Liver (tissue), 9 donors: ENCODE data around the gene B3GALNT2. TPM values are rescaled to one million over a fixed set of nuclear protein-coding genes. Genes with fewer than 3 reads are reported as not detected.

ENCODE experiments used
- DNase-seq: peaks from one replicate; pipeline ENCODE4 v3.0.0-alpha.2; 2017; ENCODE audit warnings: low spot score
- H3K27ac ChIP-seq, 2 donors: one replicate each; pipeline ENCODE4 v1.7.0; 2013; ENCODE audit warnings: inconsistent platforms in 2 of 2, low read length in 2 of 2, control low read depth in 1 of 2, low read depth in 1 of 2, mild to moderate bottlenecking in 1 of 2
- H3K27me3 ChIP-seq, 4 donors: one replicate each; pipeline versions ENCODE4 v1.6.1 to v1.7.0; 2013; ENCODE audit warnings: low read length in 3 of 4, inconsistent platforms in 1 of 4, mild to moderate bottlenecking in 1 of 4, moderate library complexity in 1 of 4; ENCODE audit not compliant: control insufficient read depth in 4 of 4, insufficient read depth in 4 of 4
- H3K36me3 ChIP-seq, 4 donors: one replicate each; pipeline versions ENCODE4 v1.6.1 to v1.7.0; 2013; ENCODE audit warnings: low read length in 3 of 4, mild to moderate bottlenecking in 3 of 4, low read depth in 1 of 4, moderate library complexity in 1 of 4; ENCODE audit not compliant: control insufficient read depth in 4 of 4, insufficient read depth in 3 of 4
- H3K4me1 ChIP-seq, 4 donors: one replicate each; pipeline versions ENCODE4 v1.6.1 to v1.7.0; 2013; ENCODE audit warnings: low read length in 3 of 4, mild to moderate bottlenecking in 3 of 4, moderate library complexity in 1 of 4; ENCODE audit not compliant: control insufficient read depth in 4 of 4, insufficient read depth in 4 of 4
- H3K4me3 ChIP-seq, 3 donors: one replicate each; pipeline versions ENCODE4 v1.6.1 to v1.7.0; 2013; ENCODE audit warnings: low read length in 3 of 3, control low read depth in 1 of 3, low read depth in 1 of 3, mild to moderate bottlenecking in 1 of 3
- H3K9ac ChIP-seq, 2 donors: one replicate each; pipeline ENCODE4 v1.7.0; 2013; ENCODE audit warnings: low read length in 2 of 2, mild to moderate bottlenecking in 2 of 2, moderate library complexity in 2 of 2, control low read depth in 1 of 2, low read depth in 1 of 2
- H3K9me3 ChIP-seq, 4 donors: one replicate each; pipeline versions ENCODE4 v1.6.1 to v1.7.0; 2013; ENCODE audit warnings: low read length in 3 of 4; ENCODE audit not compliant: control insufficient read depth in 4 of 4
- ATF3 ChIP-seq: IDR thresholded peaks from 2 replicates; pipeline ENCODE4 v1.6.1; 2016; ENCODE audit warnings: antibody characterized with exemption
- EGR1 ChIP-seq, 2 donors: IDR thresholded peaks; 2 replicates each; pipeline ENCODE4 v1.6.1; 2016 to 2018; ENCODE audit warnings: antibody characterized with exemption in 2 of 2, low read depth in 2 of 2
- FOXA1 ChIP-seq: IDR thresholded peaks from 2 replicates; pipeline ENCODE4 v1.6.1; 2016; ENCODE audit warnings: antibody characterized with exemption
- FOXA2 ChIP-seq: IDR thresholded peaks from 2 replicates; pipeline ENCODE4 v1.6.1; 2016; ENCODE audit warnings: antibody characterized with exemption
- GABPA ChIP-seq, 2 donors: IDR thresholded peaks in 1 of 2; conservative IDR thresholded peaks in 1 of 2; 2 replicates each; pipeline ENCODE4 v1.6.1; 2016; ENCODE audit warnings: antibody characterized with exemption in 2 of 2, mild to moderate bottlenecking in 1 of 2, moderate library complexity in 1 of 2
- JUND ChIP-seq, 2 donors: IDR thresholded peaks; 2 replicates each; pipeline ENCODE4 v1.6.1; 2016; ENCODE audit warnings: antibody characterized with exemption in 2 of 2
- MAX ChIP-seq: IDR thresholded peaks from 2 replicates; pipeline ENCODE4 v1.6.1; 2016; ENCODE audit warnings: antibody characterized with exemption
- REST ChIP-seq: IDR thresholded peaks from 2 replicates; pipeline ENCODE4 v1.6.1; 2016; ENCODE audit warnings: antibody characterized with exemption, mild to moderate bottlenecking
- RXRA ChIP-seq, 2 donors: IDR thresholded peaks; 2 replicates each; pipeline ENCODE4 v1.6.1; 2017 to 2018; ENCODE audit warnings: antibody characterized with exemption in 2 of 2, mild to moderate bottlenecking in 1 of 2
- SP1 ChIP-seq: IDR thresholded peaks from 2 replicates; pipeline ENCODE4 v1.6.1; 2018; ENCODE audit warnings: antibody characterized with exemption, mild to moderate bottlenecking
- TAF1 ChIP-seq: conservative IDR thresholded peaks from 2 replicates; pipeline ENCODE4 v1.6.1; 2016; ENCODE audit warnings: antibody characterized with exemption, mild to moderate bottlenecking
- YY1 ChIP-seq: IDR thresholded peaks from 2 replicates; pipeline ENCODE4 v1.6.1; 2016; ENCODE audit warnings: antibody characterized with exemption, mild to moderate bottlenecking
- ZBTB33 ChIP-seq: IDR thresholded peaks from 2 replicates; pipeline ENCODE4 v1.6.1; 2016; ENCODE audit warnings: antibody characterized with exemption
- WGBS: extraction: QIAGEN DNeasy Blood & Tissue Kit; methylation state at CpG from one replicate; pipeline ENCODE4 v1.1.7; 2013; 5-methylcytosine and 5-hydroxymethylcytosine counted together
- polyA plus RNA-seq, 2 donors: library from polyadenylated mRNA; stranded (reverse) in 1 of 2; unstranded in 1 of 2; fragments of 200-250 nt in 1 of 2; fragments of >200 nt in 1 of 2; fragmentation: Nextera tagmentation in 1 of 2; extraction: Ambion mirVana in 1 of 2; gene quantifications; one replicate each; pipeline versions ENCODE4 v1.2.1 to v1.2.3, GENCODE V29; 2013 to 2015
- total RNA-seq, 2 donors: library from RNA; depleted of rRNA; stranded (reverse); fragments of >200 nt; gene quantifications; one replicate each; pipeline ENCODE4 v1.2.3, GENCODE V29; 2014
- TF ChIP-seq, protein P1 (sequence below): fragments of 150-350 bp; IDR thresholded peaks from 2 replicates; pipeline ENCODE4 v1.5.1; 2017; ENCODE audit warnings: improper control_type of control experiment, low read depth, low read length; ENCODE audit not compliant: missing input control
- donor health status: healthy.
- donor health status: healthy.
- donor health status: healthy.
- donor health status: healthy.
- donor health status: healthy.

The B3GALNT2 gene
- total and polyA plus RNA-seq, 4 donors: 2.3 to 20.7 (median 7.1) TPM

DNA sequence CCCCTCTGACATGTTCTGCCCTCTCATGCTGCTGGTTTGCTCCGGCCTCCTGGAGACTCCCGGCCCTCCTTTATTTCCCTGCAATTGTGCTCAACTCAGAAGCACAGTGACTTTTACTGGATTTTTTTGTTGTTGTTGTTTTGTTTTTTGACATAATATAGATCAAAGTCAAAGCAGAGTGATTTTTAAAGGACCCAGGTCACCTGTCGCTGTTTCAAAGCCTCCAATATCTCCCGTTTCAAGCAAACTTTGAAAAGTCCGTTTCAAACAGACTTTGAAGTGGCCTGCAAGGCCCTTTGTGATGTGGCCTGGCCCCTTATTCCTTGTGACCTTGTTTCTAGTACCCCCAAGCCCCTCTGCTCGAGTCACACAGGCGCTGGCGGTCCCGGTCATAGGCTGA is 78.9 kb downstream of the B3GALNT2 start:
- WGBS: 96% methylated on average over 9 of the region's 9 CpGs

DNA sequence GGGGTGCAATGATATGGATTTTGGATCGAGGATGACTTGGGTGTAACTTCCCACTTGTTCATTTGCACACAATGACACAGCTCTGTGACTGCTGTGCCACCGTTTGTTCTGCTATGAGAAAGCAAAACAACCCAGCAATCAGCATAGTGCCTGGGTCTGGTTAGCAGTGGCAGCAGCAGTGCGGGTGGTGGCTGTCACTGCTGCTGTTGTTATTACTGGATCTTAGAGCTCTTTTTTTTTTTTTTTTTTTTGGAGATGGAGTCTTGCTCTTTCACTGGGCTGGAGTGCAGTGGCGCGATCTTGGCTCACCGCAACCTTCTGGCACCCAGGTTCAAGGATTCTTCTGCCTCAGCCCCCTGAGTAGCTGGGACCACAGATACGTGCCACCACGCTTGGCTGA is 80.2 kb downstream of the B3GALNT2 start:
- 90% methylated on average over 8 of the region's 8 CpGs for WGBS
- H3K4me3 ChIP-seq: no peak overlapping the region
- TF ChIP-seq REST: no peak
- TF ChIP-seq TAF1: no peak
- no peak for TF ChIP-seq ATF3
- TF ChIP-seq FOXA2: no peak
- TF ChIP-seq YY1: no peak
- TF ChIP-seq FOXA1: no peak
- TF ChIP-seq RXRA (IDR thresholded peaks at IDR 0.05): no peak
- TF ChIP-seq, protein P1, sequence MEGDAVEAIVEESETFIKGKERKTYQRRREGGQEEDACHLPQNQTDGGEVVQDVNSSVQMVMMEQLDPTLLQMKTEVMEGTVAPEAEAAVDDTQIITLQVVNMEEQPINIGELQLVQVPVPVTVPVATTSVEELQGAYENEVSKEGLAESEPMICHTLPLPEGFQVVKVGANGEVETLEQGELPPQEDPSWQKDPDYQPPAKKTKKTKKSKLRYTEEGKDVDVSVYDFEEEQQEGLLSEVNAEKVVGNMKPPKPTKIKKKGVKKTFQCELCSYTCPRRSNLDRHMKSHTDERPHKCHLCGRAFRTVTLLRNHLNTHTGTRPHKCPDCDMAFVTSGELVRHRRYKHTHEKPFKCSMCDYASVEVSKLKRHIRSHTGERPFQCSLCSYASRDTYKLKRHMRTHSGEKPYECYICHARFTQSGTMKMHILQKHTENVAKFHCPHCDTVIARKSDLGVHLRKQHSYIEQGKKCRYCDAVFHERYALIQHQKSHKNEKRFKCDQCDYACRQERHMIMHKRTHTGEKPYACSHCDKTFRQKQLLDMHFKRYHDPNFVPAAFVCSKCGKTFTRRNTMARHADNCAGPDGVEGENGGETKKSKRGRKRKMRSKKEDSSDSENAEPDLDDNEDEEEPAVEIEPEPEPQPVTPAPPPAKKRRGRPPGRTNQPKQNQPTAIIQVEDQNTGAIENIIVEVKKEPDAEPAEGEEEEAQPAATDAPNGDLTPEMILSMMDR: no peak
- no peaks in the 10 kb centered on the region for H3K4me1 ChIP-seq
- H3K27me3 ChIP-seq: no peaks in the 10 kb centered on the region
- H3K9ac ChIP-seq: no peak overlapping the region
- H3K27ac ChIP-seq: no peak overlapping the region
- no peak for DNase-seq
- H3K9me3 ChIP-seq: no peaks in the 10 kb centered on the region
- H3K36me3 ChIP-seq: peaks cover 0 to 8% (median 4%) of the 10 kb centered on the region in 4 donors

More for the DNA sequence above, 78.9 kb downstream of the B3GALNT2 start:
- H3K4me3 ChIP-seq: no peak overlapping the region
- H3K36me3 ChIP-seq: peaks cover 0 to 3% (median 2%) of the 10 kb centered on the region in 4 donors
- TF ChIP-seq FOXA2 (no peak), JUND (IDR thresholded peaks at IDR 0.05) (no peak), SP1 (no peak), ATF3 (no peak), FOXA1 (no peak), GABPA (IDR thresholded peaks at IDR 0.05 in 1 of 2, conservative IDR thresholded peaks at IDR 0.05 in 1 of 2) (no peak), MAX (no peak), ZBTB33 (no peak), YY1 (no peak), EGR1 (IDR thresholded peaks at IDR 0.05; ENCODE audit: low read depth in 2 of 2) (no peak)
- TF ChIP-seq, protein P1: no peak
- no peaks in the 10 kb centered on the region for H3K9me3 ChIP-seq
- DNase-seq: no peak
- no peak overlapping the region for H3K9ac ChIP-seq
- no peaks in the 10 kb centered on the region for H3K4me1 ChIP-seq
- H3K27ac ChIP-seq: no peak overlapping the region
- no peaks in the 10 kb centered on the region for H3K27me3 ChIP-seq
